Natural killer cell (primary cell): ENCODE data around the gene RFX8. TPM values are rescaled to one million over a fixed set of nuclear protein-coding genes. Genes with fewer than 3 reads are reported as not detected.

Source experiments
- ATAC-seq, 3 donors: fragments of 150-1000 bp in 2 of 3; fragments of 200-7000 bp in 1 of 3; cut with Tn5 transposase; 1 replicate in 1 of 3; 2 replicates in 2 of 3; pipeline ENCODE4 v1.10.0; 2021; ENCODE audit warnings: mild to moderate bottlenecking in 2 of 3, moderate library complexity in 2 of 3
- DNase-seq, 2 donors: peaks; one replicate each; pipeline versions ENCODE4 v3.0.0 to v3.0.0-alpha.2; 2013 to 2021; ENCODE audit warnings: mixed read lengths in 1 of 2
- H3K27ac ChIP-seq: one replicate; pipeline ENCODE4 v1.5.1; 2013; ENCODE audit warnings: mild to moderate bottlenecking, low read length
- H3K27me3 ChIP-seq: one replicate; pipeline ENCODE4 v1.6.1; 2013; ENCODE audit warnings: low read length; ENCODE audit not compliant: control insufficient read depth, insufficient read depth
- H3K36me3 ChIP-seq: one replicate; pipeline ENCODE4 v1.6.1; 2013; ENCODE audit warnings: low read length; ENCODE audit not compliant: control insufficient read depth, insufficient read depth
- H3K4me1 ChIP-seq: one replicate; pipeline ENCODE4 v1.6.1; 2013; ENCODE audit warnings: low read length; ENCODE audit not compliant: control insufficient read depth, insufficient read depth
- H3K4me3 ChIP-seq: one replicate; pipeline ENCODE4 v1.5.1; 2013; ENCODE audit warnings: low read length
- H3K9me3 ChIP-seq: one replicate; pipeline ENCODE4 v1.6.1; 2013; ENCODE audit warnings: low read length; ENCODE audit not compliant: control insufficient read depth, insufficient read depth
- H3K27ac Mint-ChIP-seq, 2 donors: one replicate each; pipeline ENCODE4 v1.8.0; 2022; ENCODE audit warnings: mild to moderate bottlenecking in 2 of 2, mixed read lengths in 2 of 2, moderate library complexity in 1 of 2
- H3K27me3 Mint-ChIP-seq, 2 donors: one replicate each; pipeline ENCODE4 v1.8.0; 2022; ENCODE audit warnings: low read depth in 2 of 2, mixed read lengths in 2 of 2
- H3K36me3 Mint-ChIP-seq: one replicate; pipeline ENCODE4 v1.8.0; 2022; ENCODE audit warnings: mixed read lengths
- H3K4me1 Mint-ChIP-seq, 2 donors: one replicate each; pipeline ENCODE4 v1.8.0; 2022; ENCODE audit warnings: mixed read lengths in 2 of 2
- H3K4me3 Mint-ChIP-seq: one replicate; pipeline ENCODE4 v1.8.0; 2022; ENCODE audit warnings: mild to moderate bottlenecking, moderate library complexity, mixed read lengths
- H3K9me3 Mint-ChIP-seq, 2 donors: one replicate each; pipeline ENCODE4 v1.8.0; 2022; ENCODE audit warnings: mixed read lengths in 2 of 2
- WGBS: methylation state at CpG from one replicate; pipeline ENCODE4 v1.1.7; 2013; ENCODE audit warnings: missing lambda C conversion rate; ENCODE audit not compliant: insufficient coverage; 5-methylcytosine and 5-hydroxymethylcytosine counted together
- intact Hi-C: fragments of 100-400 bp; cut with micrococcal nuclease; formaldehyde crosslinking; loops from one replicate; pipeline ENCODE4 v1.14.2; 2022
- total RNA-seq, 4 donors: library from RNA; stranded (reverse); fragments of 120-200 nt in 1 of 4; gene quantifications; one replicate each; pipeline versions ENCODE4 v1.2.3 to v1.2.4, GENCODE V29; 2013 to 2022
- TF ChIP-seq, protein P1 (sequence below): fragments of 200-600 bp; IDR thresholded peaks from one replicate; pipeline ENCODE4 v1.8.0; 2022; ENCODE audit warnings: antibody characterized with exemption

The RFX8 gene
- total RNA-seq, 3 donors from 2014 or later (not counting 1 experiment from before 2014, with no cell fraction given) = 0.68 TPM; not detected in 2

- Histone ChIP-seq H3K27me3 (no peaks in the 10 kb centered on the region), H3K36me3 (no peaks in the 10 kb centered on the region), H3K4me3 (no peak overlapping the region), H3K9me3 (no peaks in the 10 kb centered on the region), H3K27ac (no peak overlapping the region), H3K4me1 (peaks cover 8% of the 10 kb centered on the region)
- TF ChIP-seq, protein P1, sequence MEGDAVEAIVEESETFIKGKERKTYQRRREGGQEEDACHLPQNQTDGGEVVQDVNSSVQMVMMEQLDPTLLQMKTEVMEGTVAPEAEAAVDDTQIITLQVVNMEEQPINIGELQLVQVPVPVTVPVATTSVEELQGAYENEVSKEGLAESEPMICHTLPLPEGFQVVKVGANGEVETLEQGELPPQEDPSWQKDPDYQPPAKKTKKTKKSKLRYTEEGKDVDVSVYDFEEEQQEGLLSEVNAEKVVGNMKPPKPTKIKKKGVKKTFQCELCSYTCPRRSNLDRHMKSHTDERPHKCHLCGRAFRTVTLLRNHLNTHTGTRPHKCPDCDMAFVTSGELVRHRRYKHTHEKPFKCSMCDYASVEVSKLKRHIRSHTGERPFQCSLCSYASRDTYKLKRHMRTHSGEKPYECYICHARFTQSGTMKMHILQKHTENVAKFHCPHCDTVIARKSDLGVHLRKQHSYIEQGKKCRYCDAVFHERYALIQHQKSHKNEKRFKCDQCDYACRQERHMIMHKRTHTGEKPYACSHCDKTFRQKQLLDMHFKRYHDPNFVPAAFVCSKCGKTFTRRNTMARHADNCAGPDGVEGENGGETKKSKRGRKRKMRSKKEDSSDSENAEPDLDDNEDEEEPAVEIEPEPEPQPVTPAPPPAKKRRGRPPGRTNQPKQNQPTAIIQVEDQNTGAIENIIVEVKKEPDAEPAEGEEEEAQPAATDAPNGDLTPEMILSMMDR = no peak
- Mint-ChIP-seq H3K4me1 (no peaks in the 10 kb centered on the region), H3K27ac (no peak overlapping the region), H3K36me3 (no peaks in the 10 kb centered on the region), H3K27me3 (peaks cover 19 to 33% of the 10 kb centered on the region in 2 donors), H3K4me3 (no peak overlapping the region), H3K9me3 (no peaks in the 10 kb centered on the region)
- ATAC-seq = no peak
- DNase-seq = no peak
- intact Hi-C loops = no loop called here
- 46% methylated on average over 18 of the region's 18 CpGs for WGBS
These were observed 74.2 kb downstream of the RFX8 start for GRCh38 chr2:101400506-101401325.

DNA sequence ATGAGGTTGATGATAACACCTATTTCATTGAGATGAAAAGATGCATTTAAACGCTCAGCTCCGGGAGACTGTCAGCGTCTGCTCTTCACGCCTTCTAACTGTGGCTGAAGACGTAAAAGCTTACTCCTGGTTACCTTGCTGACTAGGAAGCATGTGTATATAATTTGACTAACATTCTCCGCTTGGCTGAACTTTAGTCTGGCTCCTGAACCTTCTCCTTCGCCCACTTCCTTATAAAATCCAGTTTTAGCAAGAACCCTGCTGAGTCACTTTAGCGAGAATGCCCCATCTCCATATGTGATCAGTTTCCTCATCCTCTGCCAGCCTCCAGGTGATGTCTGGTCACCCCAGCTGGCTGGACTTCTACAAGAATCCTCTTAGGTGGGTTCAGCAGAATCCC, 74.9 kb downstream of the RFX8 start:
- no peaks in the 10 kb centered on the region for H3K9me3 Mint-ChIP-seq
- intact Hi-C loops = no loop called here
- H3K27ac Mint-ChIP-seq = no peak overlapping the region

DNA sequence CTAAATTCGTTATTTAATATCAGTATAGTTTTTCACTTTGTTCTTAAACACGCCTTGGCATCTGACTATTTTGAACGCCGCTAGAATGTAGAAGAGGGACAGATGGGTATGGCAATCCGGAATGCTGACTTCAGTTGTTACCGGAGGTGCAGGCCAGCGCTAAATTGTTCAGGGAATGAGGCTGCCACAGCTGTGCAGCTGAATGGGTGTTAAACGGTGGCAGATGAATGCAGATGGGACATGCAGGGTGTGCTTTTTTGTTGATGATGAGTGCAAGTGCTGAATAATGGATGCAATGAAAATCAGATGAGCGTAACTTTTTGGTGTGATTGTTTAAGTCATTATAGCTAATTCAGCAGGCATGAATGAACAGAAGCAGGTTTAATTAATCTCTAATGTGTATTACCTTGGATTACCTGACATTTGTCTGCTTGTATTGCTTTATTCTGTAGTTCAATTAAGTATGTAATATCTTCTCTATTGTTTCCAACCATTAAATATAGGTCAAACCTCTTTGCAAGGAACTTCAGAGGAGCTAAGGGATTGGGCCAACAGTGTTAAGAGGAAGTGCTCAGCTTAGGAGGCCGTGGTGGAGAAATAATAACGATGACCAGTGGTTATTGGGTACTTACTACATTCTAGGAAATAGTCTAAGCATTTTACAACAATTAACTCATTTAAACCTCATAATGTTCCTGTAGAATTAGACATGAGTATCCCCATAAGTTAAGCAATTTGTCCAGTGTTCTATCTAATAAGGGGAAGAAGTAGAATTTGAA, 75.7 kb downstream of the RFX8 start:
- TF ChIP-seq, protein P1 = no peak
- H3K36me3 Mint-ChIP-seq = no peaks in the 10 kb centered on the region
- peaks cover 8% of the 10 kb centered on the region for H3K4me1 ChIP-seq

More for the DNA sequence above, 74.9 kb downstream of the RFX8 start:
- no peak overlapping the region for H3K4me3 ChIP-seq
- peaks cover 19 to 33% of the 10 kb centered on the region in 2 donors for H3K27me3 Mint-ChIP-seq
- H3K4me1 ChIP-seq = peaks cover 8% of the 10 kb centered on the region
- ATAC-seq (no peak), DNase-seq (no peak)
- H3K4me3 Mint-ChIP-seq = no peak overlapping the region
- H3K4me1 Mint-ChIP-seq = no peaks in the 10 kb centered on the region
- TF ChIP-seq, protein P1 = no peak
- no peak overlapping the region for H3K27ac ChIP-seq
- WGBS = 67% methylated on average over 8 of the region's 8 CpGs
- H3K9me3 ChIP-seq = no peaks in the 10 kb centered on the region
- H3K27me3 ChIP-seq = no peaks in the 10 kb centered on the region
- H3K36me3 ChIP-seq = no peaks in the 10 kb centered on the region
- H3K36me3 Mint-ChIP-seq = no peaks in the 10 kb centered on the region

More for the DNA sequence above, 75.7 kb downstream of the RFX8 start:
- DNase-seq (no peak), ATAC-seq (no peak)
- Mint-ChIP-seq H3K27ac (no peak overlapping the region), H3K4me1 (no peaks in the 10 kb centered on the region), H3K9me3 (no peaks in the 10 kb centered on the region), H3K4me3 (no peak overlapping the region), H3K27me3 (peaks cover 21 to 33% of the 10 kb centered on the region in 2 donors)
- no peak overlapping the region for H3K27ac ChIP-seq
- H3K9me3 ChIP-seq = no peaks in the 10 kb centered on the region
- intact Hi-C loops = no loop called here
- no peak overlapping the region for H3K4me3 ChIP-seq
- no peaks in the 10 kb centered on the region for H3K27me3 ChIP-seq
- no peaks in the 10 kb centered on the region for H3K36me3 ChIP-seq
- WGBS = 92% methylated on average over 9 of the region's 11 CpGs
